Transverse colon (tissue), 4 donors: ENCODE results near the gene SGIP1. TPM values are rescaled to one million over a fixed set of nuclear protein-coding genes. Genes with fewer than 3 reads are reported as not detected.

Experiments used
- DNase-seq: peaks from one replicate; pipeline ENCODE4 v3.0.0-alpha.2; 2019
- H3K27ac ChIP-seq, 4 donors: fragments of 200-600 bp; sonication (generic); 2 replicates each; pipeline ENCODE4 v1.5.1; 2016 to 2018; ENCODE audit warnings: inconsistent platforms in 4 of 4
- H3K27me3 ChIP-seq: fragments of 200-600 bp; sonication (generic); 2 replicates; pipeline ENCODE4 v1.5.1; 2017; ENCODE audit warnings: inconsistent platforms
- H3K36me3 ChIP-seq, 4 donors: fragments of 200-600 bp; sonication (generic); 2 replicates each; pipeline ENCODE4 v1.5.1; 2017 to 2019; ENCODE audit warnings: inconsistent platforms in 4 of 4
- H3K4me1 ChIP-seq, 4 donors: fragments of 200-600 bp; sonication (generic); 2 replicates each; pipeline ENCODE4 v1.5.1; 2017 to 2020; ENCODE audit warnings: inconsistent platforms in 4 of 4
- H3K4me3 ChIP-seq, 4 donors: fragments of 200-600 bp; sonication (generic); 1 replicate in 1 of 4; 2 replicates in 3 of 4; pipeline versions ENCODE4 v1.5.1 to v1.6.1; 2017 to 2019; ENCODE audit warnings: inconsistent platforms in 4 of 4
- H3K9me3 ChIP-seq, 2 donors: fragments of 200-600 bp; sonication (generic); 2 replicates each; pipeline ENCODE4 v1.5.1; 2017 to 2019; ENCODE audit warnings: inconsistent platforms in 2 of 2
- CTCF ChIP-seq, 5 experiments: fragments of 200-600 bp in 3 of 5; fragments of 450-650 bp in 2 of 5; sonication (generic) in 3 of 5; IDR thresholded peaks; 1 replicate in 2 of 5; 2 replicates in 3 of 5; pipeline ENCODE4 v1.5.1; 2016 to 2017; ENCODE audit warnings: antibody characterized with exemption in 5 of 5, inconsistent platforms in 3 of 5, mild to moderate bottlenecking in 2 of 5, moderate library complexity in 1 of 5
- EP300 ChIP-seq: sonication (generic); formaldehyde crosslinking; IDR thresholded peaks from one replicate; pipeline ENCODE4 v1.6.1; 2017; ENCODE audit warnings: antibody characterized with exemption, low read depth
- POLR2A ChIP-seq: fragments of 450-650 bp; IDR thresholded peaks from one replicate; pipeline ENCODE4 v1.6.1; 2016; ENCODE audit warnings: antibody characterized with exemption, mild to moderate bottlenecking, moderate library complexity
- POLR2AphosphoS5 ChIP-seq, 3 donors: sonication (generic); formaldehyde crosslinking; IDR thresholded peaks; one replicate each; pipeline ENCODE4 v1.6.1; 2016; ENCODE audit warnings: antibody characterized with exemption in 3 of 3
- WGBS, 2 donors: methylation state at CpG; one replicate each; pipeline ENCODE4 v1.1.5; 2018; ENCODE audit warnings: low coverage in 1 of 2; 5-methylcytosine and 5-hydroxymethylcytosine counted together
- in situ Hi-C, 4 donors: fragments of 200-750 bp; cut with MboI; loops; one replicate each; pipeline versions ENCODE4 v1.15.0 to v1.15.1; 2017; ENCODE audit warnings: low sequenced_read_pairs in 3 of 4, low pct_ligation_motif_present in 1 of 4, low pct_unique_long_range_greater_than_20kb in 1 of 4
- intact Hi-C: fragments of 100-400 bp; cut with DNase I; formaldehyde crosslinking; loops from one replicate; pipeline ENCODE4 v1.15.1; 2023; ENCODE audit warnings: low total_unique reads
- total RNA-seq, 4 donors: library from RNA; depleted of rRNA; stranded (reverse); fragments of >200 nt; gene quantifications; one replicate each; pipeline ENCODE4 v1.1.0, GENCODE V29; 2016

The SGIP1 gene
- total RNA-seq, 4 donors from 2014 or later = 1.4 to 1.8 TPM; not detected in 2

GRCh38 chr1:66517959-66518358 is 16.0 kb upstream of the SGIP1 start:
- DNase-seq = no peak
- no peak overlapping the region for H3K4me3 ChIP-seq
- 74 to 92% methylated on average over 3 to 6 of the region's 6 CpGs for WGBS, 2 donors
- H3K27ac ChIP-seq = no peak overlapping the region
- intact Hi-C loops = no loop called here
- no peaks in the 10 kb centered on the region for H3K36me3 ChIP-seq
- H3K9me3 ChIP-seq = no peaks in the 10 kb centered on the region
- H3K4me1 ChIP-seq = no peaks in the 10 kb centered on the region
- H3K27me3 ChIP-seq = no peaks in the 10 kb centered on the region
- TF ChIP-seq EP300 (no peak), POLR2A (no peak), CTCF (IDR thresholded peaks at IDR 0.05) (no peak), POLR2AphosphoS5 (IDR thresholded peaks at IDR 0.05) (no peak)
- in situ Hi-C loops = no loop called here

- H3K9me3 ChIP-seq = no peaks in the 10 kb centered on the region
- WGBS, 2 donors = 93 to 96% methylated on average over 2 of the region's 2 CpGs
- H3K36me3 ChIP-seq = no peaks in the 10 kb centered on the region
- no peaks in the 10 kb centered on the region for H3K4me1 ChIP-seq
- DNase-seq = no peak
- intact Hi-C loops = no loop called here
- in situ Hi-C loops = no loop called here
- no peak for TF ChIP-seq EP300
- TF ChIP-seq POLR2AphosphoS5 (IDR thresholded peaks at IDR 0.05) = no peak
- H3K27me3 ChIP-seq = no peaks in the 10 kb centered on the region
- H3K4me3 ChIP-seq = no peak overlapping the region
- H3K27ac ChIP-seq = no peak overlapping the region
Observed at GRCh38 chr1:66518654-66519053, 15.3 kb upstream of the SGIP1 start.

- Histone ChIP-seq H3K9me3 (no peaks in the 10 kb centered on the region), H3K4me3 (no peak overlapping the region), H3K4me1 (no peaks in the 10 kb centered on the region), H3K27ac (no peak overlapping the region), H3K27me3 (no peaks in the 10 kb centered on the region), H3K36me3 (no peaks in the 10 kb centered on the region)
- 43 to 50% methylated on average over 3 of the region's 3 CpGs for WGBS, 2 donors
- DNase-seq = no peak
- TF ChIP-seq POLR2AphosphoS5 (IDR thresholded peaks at IDR 0.05) (no peak), EP300 (no peak)
- in situ Hi-C loops = no loop called here
- intact Hi-C loops = no loop called here
Observed at GRCh38 chr1:66519992-66520391, 14.0 kb upstream of the SGIP1 start.

GRCh38 chr1:66520655-66521054 is 13.3 kb upstream of the SGIP1 start:
- H3K27me3 ChIP-seq = no peaks in the 10 kb centered on the region
- H3K9me3 ChIP-seq = no peaks in the 10 kb centered on the region
- H3K4me3 ChIP-seq = no peak overlapping the region
- in situ Hi-C loops = no loop called here
- no peaks in the 10 kb centered on the region for H3K36me3 ChIP-seq
- no peak for DNase-seq
- no peak for TF ChIP-seq CTCF (IDR thresholded peaks at IDR 0.05)
- TF ChIP-seq POLR2AphosphoS5 (IDR thresholded peaks at IDR 0.05) = no peak
- no peak for TF ChIP-seq POLR2A
- TF ChIP-seq EP300 = no peak
- 77 to 83% methylated on average over 6 of the region's 6 CpGs for WGBS, 2 donors
- intact Hi-C loops = no loop called here
- H3K4me1 ChIP-seq = no peaks in the 10 kb centered on the region
- no peak overlapping the region for H3K27ac ChIP-seq

GRCh38 chr1:66521721-66522365 is 12.1 kb upstream of the SGIP1 start:
- Histone ChIP-seq H3K27ac (no peak overlapping the region), H3K4me3 (no peak overlapping the region), H3K9me3 (no peaks in the 10 kb centered on the region), H3K4me1 (no peaks in the 10 kb centered on the region), H3K27me3 (no peaks in the 10 kb centered on the region), H3K36me3 (no peaks in the 10 kb centered on the region)
- intact Hi-C loops (no loop called here), in situ Hi-C loops (no loop called here)
- TF ChIP-seq POLR2AphosphoS5 (IDR thresholded peaks at IDR 0.05) (no peak), CTCF (IDR thresholded peaks at IDR 0.05) (no peak), EP300 (no peak), POLR2A (no peak)
- 88 to 92% methylated on average over 3 of the region's 3 CpGs for WGBS, 2 donors
- no peak for DNase-seq
